Suprapubic skin (tissue), 4 donors: ENCODE measurements around the gene MLXIP.

Experiments used
- CTCF ChIP-seq, 2 donors: fragments of 200-600 bp in 1 of 2; fragments of 450-650 bp in 1 of 2; sonication (generic) in 1 of 2; IDR thresholded peaks; one replicate each; pipeline ENCODE4 v1.5.1; 2016 to 2019; ENCODE audit warnings: antibody characterized with exemption in 2 of 2, mild to moderate bottlenecking in 1 of 2, moderate library complexity in 1 of 2
- POLR2A ChIP-seq, 2 donors: fragments of 450-650 bp; IDR thresholded peaks; one replicate each; pipeline ENCODE4 v1.6.1; 2017; ENCODE audit warnings: antibody characterized with exemption in 2 of 2, mild to moderate bottlenecking in 2 of 2, moderate library complexity in 2 of 2
- POLR2AphosphoS5 ChIP-seq, 3 donors: sonication (generic); formaldehyde crosslinking; IDR thresholded peaks; one replicate each; pipeline ENCODE4 v1.6.1; 2017; ENCODE audit warnings: antibody characterized with exemption in 3 of 3

GRCh38 chr12:122093098-122093883 is 14.7 kb downstream of the MLXIP start:
- no peak for TF ChIP-seq CTCF (IDR thresholded peaks at IDR 0.05)
- no peak for TF ChIP-seq POLR2A (IDR thresholded peaks at IDR 0.05)
- no peak for TF ChIP-seq POLR2AphosphoS5 (IDR thresholded peaks at IDR 0.05)
